Brain pericyte (primary cell): ENCODE results near the gene GPRASP3.
"Not testable (repeated sequence)": the region's sequence is repeated elsewhere in the genome, so short reads cannot be mapped to it uniquely, and the experiment has no call there.

Source experiments
- DNase-seq: peaks from one replicate; pipeline ENCODE4 v3.0.0-alpha.2; 2012; ENCODE audit warnings: low read depth, low spot score

GPRASP3 gene, protein sequence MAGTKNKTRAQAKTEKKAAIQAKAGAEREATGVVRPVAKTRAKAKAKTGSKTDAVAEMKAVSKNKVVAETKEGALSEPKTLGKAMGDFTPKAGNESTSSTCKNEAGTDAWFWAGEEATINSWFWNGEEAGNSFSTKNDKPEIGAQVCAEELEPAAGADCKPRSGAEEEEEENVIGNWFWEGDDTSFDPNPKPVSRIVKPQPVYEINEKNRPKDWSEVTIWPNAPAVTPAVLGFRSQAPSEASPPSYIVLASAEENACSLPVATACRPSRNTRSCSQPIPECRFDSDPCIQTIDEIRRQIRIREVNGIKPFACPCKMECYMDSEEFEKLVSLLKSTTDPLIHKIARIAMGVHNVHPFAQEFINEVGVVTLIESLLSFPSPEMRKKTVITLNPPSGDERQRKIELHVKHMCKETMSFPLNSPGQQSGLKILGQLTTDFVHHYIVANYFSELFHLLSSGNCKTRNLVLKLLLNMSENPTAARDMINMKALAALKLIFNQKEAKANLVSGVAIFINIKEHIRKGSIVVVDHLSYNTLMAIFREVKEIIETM

DNA sequence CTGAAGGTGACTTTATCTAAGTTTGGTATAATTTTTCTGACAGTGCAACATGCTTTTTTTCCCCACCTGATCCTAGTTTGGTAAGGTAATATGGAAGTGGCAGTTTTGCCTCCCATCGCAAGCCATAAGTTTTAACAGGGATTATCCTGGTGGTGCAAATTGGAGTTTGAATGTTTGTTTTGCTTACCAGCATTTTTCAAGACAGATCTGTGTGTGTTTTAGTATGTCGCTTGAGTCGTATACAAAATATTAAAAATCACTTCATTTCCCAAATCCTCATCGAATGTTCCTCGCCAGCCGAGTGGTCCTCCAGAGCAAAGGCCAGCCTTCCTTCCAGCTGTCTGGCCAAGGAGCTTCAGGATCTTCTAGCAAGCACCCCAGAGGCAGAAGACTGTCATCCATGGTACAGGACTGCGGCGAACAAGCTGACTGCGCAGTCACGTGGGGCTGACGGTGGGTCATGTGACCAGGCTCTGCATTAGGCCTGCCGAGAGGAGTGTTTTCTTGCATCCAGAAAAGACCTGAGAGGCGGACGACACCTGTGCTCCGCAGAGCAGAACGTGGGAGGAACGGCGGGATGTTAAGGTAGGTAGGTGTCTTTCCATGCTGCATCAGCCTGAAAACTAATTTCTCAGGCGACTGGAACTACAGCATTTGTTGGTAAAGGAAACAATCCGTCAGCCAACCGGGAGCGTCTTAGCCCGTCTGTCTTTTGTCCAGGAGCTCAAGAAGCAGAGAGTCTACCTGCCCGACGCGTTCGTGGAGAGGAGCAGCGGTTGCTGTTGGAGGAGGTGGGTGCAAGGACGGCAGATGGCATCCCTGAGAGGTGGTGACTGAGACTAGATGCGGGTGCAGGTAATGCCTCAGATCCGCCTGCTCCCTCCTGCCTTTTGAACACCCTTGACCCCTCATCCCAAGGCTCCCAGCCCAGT lies at the start of gene GPRASP3:
TSS of gene GPRASP3 (plus strand) at position 507 of the 932 bp plus-strand sequence. CDS start 28,253 bp downstream, outside the sequence.
- DNase-seq: peak; percentile 41

GRCh38 chrX:102672856-102673255 lies 47.7 kb upstream of the GPRASP3 start:
- no peak for DNase-seq

DNA sequence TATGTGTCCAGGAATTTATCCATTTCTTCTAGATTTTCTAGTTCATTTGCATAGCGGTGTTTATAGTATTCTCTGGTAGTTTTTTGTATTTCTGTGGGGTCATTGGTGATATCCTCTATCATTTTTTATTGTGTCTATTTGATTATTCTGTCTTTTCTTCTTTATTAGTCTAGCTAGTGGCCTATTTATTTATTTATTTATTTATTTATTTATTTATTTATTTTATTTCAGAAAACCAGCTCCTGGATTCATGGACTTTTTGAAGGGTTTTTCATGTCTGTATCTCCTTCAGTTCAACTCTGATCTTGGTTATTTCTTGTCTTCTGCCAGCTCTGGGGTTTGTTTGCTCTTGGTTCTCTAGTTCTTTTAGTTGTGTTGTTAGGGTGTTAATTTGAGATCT lies 43.1 kb upstream of the GPRASP3 start:
- DNase-seq: not testable (repeated sequence)

DNA sequence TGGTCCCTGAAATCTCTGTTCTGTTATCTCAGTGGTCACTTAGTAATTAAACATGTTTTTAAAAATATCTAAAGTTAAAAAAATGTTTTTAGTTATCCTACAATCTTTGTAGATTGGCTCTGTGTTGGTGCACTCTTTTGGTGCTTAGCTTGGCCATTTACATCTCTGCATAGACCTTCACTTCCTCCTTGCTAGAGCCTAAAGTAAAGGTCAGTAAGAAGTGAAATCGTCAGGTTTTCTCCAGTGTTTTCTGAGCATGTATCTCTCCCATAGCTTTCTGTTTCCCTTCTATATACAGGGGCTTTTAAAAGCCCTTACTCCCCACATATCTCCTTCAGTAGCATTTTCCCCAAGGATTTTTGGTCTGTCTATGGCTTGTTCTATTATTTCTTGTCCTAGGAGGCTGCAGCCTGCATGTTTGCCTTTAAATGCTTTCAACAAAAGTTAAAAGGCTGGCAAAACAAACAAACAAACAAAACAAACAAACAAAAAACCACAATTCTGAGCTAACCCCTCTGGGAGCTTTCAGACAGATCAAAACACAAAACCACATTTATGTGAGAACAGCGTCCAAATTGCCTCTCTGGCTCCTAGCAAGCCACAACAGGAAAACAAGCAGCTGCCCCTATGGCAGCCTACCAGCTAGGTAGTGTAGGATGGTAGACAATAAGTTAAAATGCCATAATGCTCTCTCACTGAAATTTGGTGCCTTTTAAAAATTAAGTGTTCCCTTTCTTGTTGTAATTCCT lies 35.6 kb upstream of the GPRASP3 start:
- DNase-seq: no peak

DNA sequence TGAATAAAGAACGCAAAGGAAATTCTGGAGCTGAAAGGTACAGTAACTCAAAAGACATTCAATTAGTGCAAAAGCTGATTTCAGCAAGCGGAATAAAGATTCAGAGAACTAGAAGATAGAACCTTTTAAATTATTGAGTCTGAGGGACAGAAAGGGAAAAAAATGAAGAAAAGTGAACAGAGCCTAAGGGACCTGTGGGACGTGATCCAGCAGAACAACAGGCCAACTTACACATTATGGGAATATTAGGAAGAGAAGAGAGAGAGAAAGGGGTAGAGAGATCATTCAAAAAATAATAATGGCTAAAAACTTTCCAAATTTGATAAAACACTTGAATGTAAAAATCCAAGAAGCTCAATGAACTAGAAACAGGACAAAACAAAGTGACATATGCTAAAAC lies 25.8 kb upstream of the GPRASP3 start:
- no peak for DNase-seq

DNA sequence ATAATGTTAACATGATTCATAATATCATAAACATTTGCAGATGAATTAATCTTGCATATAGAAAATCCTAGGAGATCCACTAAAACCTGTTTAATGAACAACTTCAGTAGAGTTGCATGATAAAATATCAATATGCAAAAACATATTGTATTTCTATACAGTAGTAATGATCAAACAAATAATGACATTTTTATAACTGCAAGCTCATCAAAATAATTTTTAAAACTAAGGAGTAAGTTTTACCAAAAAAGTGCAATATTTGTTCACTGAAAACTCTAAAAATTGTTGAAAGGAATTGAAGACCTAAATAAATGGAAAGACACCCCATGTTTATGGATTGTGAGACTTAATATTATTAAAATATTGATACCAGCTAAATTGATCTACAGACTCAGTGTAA lies 24.2 kb upstream of the GPRASP3 start:
- DNase-seq: no peak

GRCh38 chrX:102697494-102697893 lies 23.0 kb upstream of the GPRASP3 start:
- DNase-seq: no peak

DNA sequence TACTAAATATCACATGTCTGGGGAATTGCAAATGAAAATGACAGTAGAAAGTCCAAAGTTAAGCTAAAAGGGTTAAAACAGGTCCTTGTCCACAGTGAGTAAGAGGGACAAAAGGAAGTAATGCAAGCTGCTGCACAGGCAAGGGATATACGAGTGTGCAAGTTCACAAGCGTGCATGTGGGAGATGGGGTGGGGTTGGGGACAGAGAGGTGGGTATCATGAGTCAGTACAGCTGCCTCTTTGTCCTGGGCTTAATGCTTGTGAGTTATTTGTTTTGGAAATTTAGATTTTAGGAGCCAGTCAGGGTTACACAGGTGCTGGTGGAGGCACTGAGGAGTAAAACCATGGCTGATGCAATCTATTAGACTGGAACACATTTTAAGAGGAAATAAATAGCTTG lies 11.6 kb upstream of the GPRASP3 start:
- DNase-seq: no peak

DNA sequence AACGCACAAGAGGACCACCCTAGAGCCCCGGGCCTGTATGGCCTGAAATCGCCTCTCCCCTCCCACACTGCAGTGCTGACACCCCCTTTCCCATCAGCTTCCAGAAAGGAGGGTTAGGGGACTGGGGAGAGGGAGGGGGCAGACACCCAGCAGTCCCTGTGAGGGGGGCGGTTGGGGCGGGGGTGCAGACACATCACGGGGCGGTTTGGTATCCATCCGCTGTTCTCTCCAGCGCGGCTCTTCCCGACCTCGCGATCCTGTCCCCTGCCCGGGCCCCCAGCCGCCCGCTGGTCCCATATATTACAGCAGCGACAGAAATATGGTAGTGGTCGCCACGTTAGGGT lies 8.7 kb upstream of the GPRASP3 start:
- DNase-seq: no peak

DNA sequence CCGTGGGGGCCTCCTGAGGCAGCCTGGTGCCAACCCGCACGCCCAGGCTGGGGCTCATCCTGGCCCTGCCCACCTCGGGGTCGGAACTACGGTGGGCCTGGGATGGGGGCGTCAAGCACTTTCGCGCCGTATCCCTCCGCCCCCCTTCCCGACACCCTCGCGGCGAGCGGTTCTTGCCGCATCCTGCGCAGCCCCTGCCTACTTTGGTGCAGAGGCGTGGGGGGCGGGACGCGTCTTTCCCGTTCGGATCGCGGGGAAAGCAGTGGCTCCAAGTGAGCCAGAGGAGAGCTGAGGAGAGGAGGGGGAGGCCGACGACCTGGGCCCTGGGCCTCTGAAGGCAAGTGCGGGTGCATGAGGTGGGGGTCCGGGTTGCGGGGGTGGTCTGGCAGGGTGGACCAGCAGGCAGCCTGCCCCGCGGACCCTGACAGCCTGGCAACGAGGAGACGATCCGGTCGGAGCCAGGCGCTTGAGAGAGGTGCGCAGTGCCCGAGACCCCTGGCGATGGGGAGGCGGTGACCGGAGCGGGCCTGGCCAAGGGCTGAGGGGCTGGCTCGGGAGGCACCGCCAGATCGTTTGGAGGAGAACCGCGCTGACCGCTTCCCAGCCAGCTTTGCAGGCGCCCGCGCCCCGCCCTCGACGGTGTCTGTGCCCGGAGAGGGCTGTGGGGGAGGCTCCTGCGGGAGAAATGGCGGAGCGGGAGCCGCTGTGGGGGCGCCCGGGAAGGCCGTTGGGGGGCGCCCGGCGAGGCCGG lies 8.2 kb upstream of the GPRASP3 start, which contains the start of gene GPRASP2:
TSS of gene GPRASP2 (plus strand) at position 233 of the 751 bp plus-strand sequence. CDS start 2,422 bp downstream, outside the sequence.
- DNase-seq: no peak

DNA sequence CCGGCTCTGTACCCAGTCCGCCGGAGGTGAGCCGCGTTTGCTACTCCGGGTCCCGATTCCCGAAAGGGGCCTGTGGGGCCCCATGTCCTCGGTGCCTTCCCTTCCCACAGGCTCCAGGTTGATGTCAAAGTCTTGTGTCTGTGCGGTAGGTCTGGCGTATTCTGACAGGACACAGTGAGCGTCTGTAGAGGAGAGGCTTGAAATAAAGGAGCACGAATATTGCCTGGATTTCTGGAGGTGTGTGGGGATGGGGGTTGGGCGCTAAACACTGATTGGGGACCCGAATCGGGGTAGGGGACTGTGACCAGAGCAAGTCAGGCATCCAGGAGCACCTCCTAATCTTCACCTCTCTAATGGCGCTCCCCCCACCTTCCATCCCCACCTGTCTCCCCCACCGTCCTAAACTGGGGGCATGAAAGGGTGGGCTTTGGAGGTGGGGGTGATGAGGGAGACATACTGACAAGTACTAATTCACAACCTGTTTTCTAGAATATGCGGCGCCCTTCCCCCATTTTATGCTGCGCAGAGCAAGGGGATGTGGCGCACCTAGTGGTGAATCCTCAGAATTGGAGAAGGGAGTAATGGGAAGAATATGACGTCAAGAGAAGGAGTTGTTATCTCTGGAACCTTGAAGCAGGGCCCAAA lies 7.4 kb upstream of the GPRASP3 start:
- peak; percentile 10 for DNase-seq

- no peak for DNase-seq
Measured at GRCh38 chrX:102714994-102715393, 5.5 kb upstream of the GPRASP3 start.

GRCh38 chrX:102715967-102716366 lies 4.6 kb upstream of the GPRASP3 start:
- no peak for DNase-seq

GRCh38 chrX:102721169-102721506 lies 595 bp downstream of the GPRASP3 start:
- not testable (repeated sequence) for DNase-seq

DNA sequence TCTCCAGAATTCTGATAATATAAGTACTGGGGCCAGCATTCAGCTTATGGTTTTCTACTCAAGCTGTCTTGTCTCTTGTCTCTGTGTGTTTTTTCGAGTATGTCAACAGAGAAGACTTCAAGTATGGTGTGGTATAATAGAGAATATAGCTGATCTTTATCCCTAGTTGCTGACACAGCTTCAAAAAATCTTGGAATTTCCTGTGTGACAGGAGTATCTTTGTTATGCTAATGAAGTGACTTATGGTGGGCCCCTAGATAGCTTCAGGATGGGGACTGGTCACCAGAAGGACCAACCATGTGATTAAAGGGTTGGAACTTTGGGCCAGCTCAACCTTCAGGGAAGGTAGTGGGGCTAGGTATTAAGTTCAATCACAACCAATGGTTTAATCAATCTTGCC lies 2.9 kb downstream of the GPRASP3 start:
- DNase-seq: no peak

DNA sequence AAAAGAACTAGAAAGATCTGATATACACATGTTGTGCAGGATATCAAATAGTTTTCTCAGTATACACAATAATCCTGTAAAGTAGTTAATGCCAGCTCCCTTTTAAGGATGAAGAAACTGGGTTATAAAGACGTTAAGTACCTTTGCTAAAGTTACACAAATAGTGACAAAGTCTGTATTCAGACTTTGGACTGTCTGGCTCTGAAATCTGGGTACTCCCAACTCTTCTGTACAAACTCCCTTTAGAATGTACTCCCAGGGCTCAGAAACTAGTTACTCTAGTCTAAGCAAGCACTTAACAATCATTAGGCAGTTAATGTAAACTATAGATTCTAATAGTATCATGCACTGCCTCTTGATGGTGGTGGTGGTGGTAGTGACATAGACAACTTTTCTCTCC lies 7.2 kb downstream of the GPRASP3 start:
- DNase-seq: no peak

- DNase-seq: no peak
Measured at GRCh38 chrX:102728646-102729045, 8.1 kb downstream of the GPRASP3 start.

DNA sequence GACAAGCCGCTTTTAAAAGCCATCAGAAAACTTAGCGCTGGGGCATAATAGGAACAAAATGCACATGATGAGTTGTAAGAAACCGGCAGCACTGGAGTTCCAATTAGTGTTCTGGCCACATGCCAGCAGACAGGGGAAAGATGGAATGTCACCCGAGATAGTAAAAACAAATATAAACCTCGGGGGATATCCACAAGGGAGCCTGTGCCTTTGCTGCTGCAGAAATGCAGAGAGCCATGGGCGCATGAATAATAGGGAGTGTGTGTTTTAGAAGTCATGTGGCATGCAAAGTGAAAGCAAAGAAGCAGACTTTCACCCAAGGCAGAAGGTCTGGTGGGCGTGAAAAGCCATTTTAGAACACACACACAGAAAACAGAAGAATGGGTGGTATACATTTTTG lies 19.1 kb downstream of the GPRASP3 start:
- DNase-seq: no peak

GRCh38 chrX:102744307-102744706 lies 23.8 kb downstream of the GPRASP3 start:
- no peak for DNase-seq

GRCh38 chrX:102745513-102745856 lies 24.9 kb downstream of the GPRASP3 start:
- DNase-seq: no peak
